Peyer's patch (tissue), 4 donors: ENCODE measurements around the gene FAM32A. TPM values are rescaled to one million over a fixed set of nuclear protein-coding genes. Genes with fewer than 3 reads are reported as not detected.

ENCODE experiments used
- small RNA-seq, 2 donors: library from RNA; depleted of rRNA; stranded (forward); fragments of <200 nt; gene quantifications; one replicate each; pipeline ENCODE3, GENCODE V24; 2016
- total RNA-seq, 4 donors: library from RNA; depleted of rRNA; stranded (reverse); fragments of >200 nt; gene quantifications; one replicate each; pipeline ENCODE4 v1.1.0, GENCODE V29; 2016

FAM32A gene
- total RNA-seq, 4 donors from 2014 or later = 88.0 to 116 (median 102) TPM

Small RNA genes within 50 kb of the gene (small RNA-seq; reads per million reads assigned to genes)
- 0 reads per million in 2 donors for gene RF00017

Other genes starting within 250 kb of the FAM32A start
- gene OR10H4, start 236.4 kb upstream of the FAM32A start, total RNA-seq = not detected
- 100 to 1,000 TPM; 125 to 423 (median 139) TPM for gene TPM4, start 108.9 kb upstream of the FAM32A start, total RNA-seq
- 100 to 1,000 TPM in 2 of 4 donors, 10 to 100 TPM in 2; 53.6 to 138 (median 113) TPM for gene RAB8A, start 73.5 kb upstream of the FAM32A start, total RNA-seq
- gene HSH2D, start 41.7 kb upstream of the FAM32A start, total RNA-seq = 100 to 1,000 TPM in 1 of 4 donors, 10 to 100 TPM in 3; 28.0 to 111 (median 58.8) TPM
- not detected for gene CIB3, start 11.9 kb upstream of the FAM32A start, total RNA-seq
- gene AP1M1, start 12.5 kb downstream of the FAM32A start, total RNA-seq = 10 to 100 TPM; 52.7 to 83.9 (median 62.8) TPM
- 100 to 1,000 TPM in 1 of 4 donors, 10 to 100 TPM in 3; 12.1 to 129 (median 37.2) TPM for gene KLF2, start 139.4 kb downstream of the FAM32A start, total RNA-seq